ENCODE data around the gene CDH19. TPM values are rescaled to one million over a fixed set of nuclear protein-coding genes. Genes with fewer than 3 reads are reported as not detected.
"Not testable (repeated sequence)": the region's sequence is repeated elsewhere in the genome, so short reads cannot be mapped to it uniquely, and the experiment has no call there.

CDH19 gene
- total RNA-seq, 1 donor from 2014 or later: 13.0 TPM

GRCh38 chr18:66508937-66509336, 95.0 kb downstream of the CDH19 start:
- H3K36me3 ChIP-seq: no peaks in the 10 kb centered on the region
- no peaks in the 10 kb centered on the region for H3K9me3 ChIP-seq (replicated peaks)
- H3K27ac ChIP-seq (replicated peaks): no peak overlapping the region
- no peak overlapping the region for H3K4me3 ChIP-seq
- no peaks in the 10 kb centered on the region for H3K4me1 ChIP-seq
- no peak for TF ChIP-seq CTCF (IDR thresholded peaks at IDR 0.05; ENCODE audit: borderline replicate concordance)
- intact Hi-C loops (cut with micrococcal nuclease): no loop called here
- no peak for DNase-seq
- no peaks in the 10 kb centered on the region for H3K27me3 ChIP-seq (ENCODE audit: low read depth)

- H3K9me3 ChIP-seq (replicated peaks): no peaks in the 10 kb centered on the region
- no peak for TF ChIP-seq CTCF (IDR thresholded peaks at IDR 0.05; ENCODE audit: borderline replicate concordance)
- no peaks in the 10 kb centered on the region for H3K36me3 ChIP-seq
- no peak for DNase-seq
- intact Hi-C loops (cut with micrococcal nuclease): no loop called here
- no peak overlapping the region for H3K4me3 ChIP-seq
- H3K27me3 ChIP-seq (ENCODE audit: low read depth): no peaks in the 10 kb centered on the region
- no peaks in the 10 kb centered on the region for H3K4me1 ChIP-seq
- no peak overlapping the region for H3K27ac ChIP-seq (replicated peaks)
Observed at GRCh38 chr18:66506178-66506577, 97.7 kb downstream of the CDH19 start.

GRCh38 chr18:66497351-66497750, 106.5 kb downstream of the CDH19 start:
- intact Hi-C loops (cut with micrococcal nuclease): no loop called here

GRCh38 chr18:66495844-66496243, 108.0 kb downstream of the CDH19 start:
- H3K27me3 ChIP-seq (ENCODE audit: low read depth): no peaks in the 10 kb centered on the region
- no peaks in the 10 kb centered on the region for H3K36me3 ChIP-seq
- no peaks in the 10 kb centered on the region for H3K4me1 ChIP-seq
- no peak overlapping the region for H3K4me3 ChIP-seq
- H3K9me3 ChIP-seq (replicated peaks): no peaks in the 10 kb centered on the region
- intact Hi-C loops (cut with micrococcal nuclease): no loop called here
- peak; percentile 33 for DNase-seq
- peak; percentile 61 for TF ChIP-seq CTCF (IDR thresholded peaks at IDR 0.05; ENCODE audit: borderline replicate concordance)
- H3K27ac ChIP-seq (replicated peaks): no peak overlapping the region

More at GRCh38 chr18:66497351-66497750, 106.5 kb downstream of the CDH19 start:
- Histone ChIP-seq H3K27me3 (ENCODE audit: low read depth) (no peaks in the 10 kb centered on the region), H3K4me3 (no peak overlapping the region), H3K4me1 (no peaks in the 10 kb centered on the region), H3K27ac (replicated peaks) (no peak overlapping the region), H3K36me3 (no peaks in the 10 kb centered on the region), H3K9me3 (replicated peaks) (no peaks in the 10 kb centered on the region)
- TF ChIP-seq CTCF (IDR thresholded peaks at IDR 0.05; ENCODE audit: borderline replicate concordance): no peak
- DNase-seq: no peak

- DNase-seq: no peak
- TF ChIP-seq CTCF (IDR thresholded peaks at IDR 0.05; ENCODE audit: borderline replicate concordance): no peak
- intact Hi-C loops (cut with micrococcal nuclease): no loop called here
Observed at GRCh38 chr18:66473882-66474281, 130.0 kb downstream of the CDH19 start.

GRCh38 chr18:66466184-66466583, 137.7 kb downstream of the CDH19 start:
- H3K27me3 ChIP-seq (ENCODE audit: low read depth); H3K9me3 ChIP-seq (replicated peaks); H3K36me3 ChIP-seq; DNase-seq; H3K4me1 ChIP-seq; H3K4me3 ChIP-seq; intact Hi-C loops (cut with micrococcal nuclease); H3K27ac ChIP-seq (replicated peaks): not testable (repeated sequence)

More at GRCh38 chr18:66473882-66474281, 130.0 kb downstream of the CDH19 start:
- H3K4me1 ChIP-seq: no peaks in the 10 kb centered on the region
- peaks cover 5% of the 10 kb centered on the region for H3K9me3 ChIP-seq (replicated peaks)
- H3K27me3 ChIP-seq (ENCODE audit: low read depth): no peaks in the 10 kb centered on the region
- no peaks in the 10 kb centered on the region for H3K36me3 ChIP-seq
- H3K4me3 ChIP-seq: no peak overlapping the region
- H3K27ac ChIP-seq (replicated peaks): no peak overlapping the region
